H9 (cell line): ENCODE measurements around the gene CCDC92B. TPM values are rescaled to one million over a fixed set of nuclear protein-coding genes. Genes with fewer than 3 reads are reported as not detected.

Experiments
- DNase-seq: peaks from one replicate; pipeline ENCODE4 v3.0.0-alpha.2; 2017
- H2AFZ ChIP-seq: one replicate; pipeline ENCODE4 v1.6.1; 2013; ENCODE audit warnings: mild to moderate bottlenecking, low read length, control low read depth, moderate library complexity
- H2AK5ac ChIP-seq: 2 replicates; pipeline ENCODE4 v1.6.1; 2013; ENCODE audit warnings: low read length, control low read depth, mixed read lengths; ENCODE audit not compliant: insufficient read length
- H2BK120ac ChIP-seq: one replicate; pipeline ENCODE4 v1.6.1; 2013; ENCODE audit warnings: low read depth, mild to moderate bottlenecking, low read length, control low read depth, inconsistent platforms; ENCODE audit not compliant: poor library complexity, severe bottlenecking
- H2BK12ac ChIP-seq: 2 replicates; pipeline ENCODE4 v1.6.1; 2013; ENCODE audit warnings: low read length, control low read depth, mixed read lengths, low read depth; ENCODE audit not compliant: insufficient read length
- H2BK15ac ChIP-seq: 2 replicates; pipeline ENCODE4 v1.6.1; 2013; ENCODE audit warnings: low read depth, low read length, control low read depth
- H2BK20ac ChIP-seq: one replicate; pipeline ENCODE4 v1.6.1; 2013; ENCODE audit warnings: low read depth, mild to moderate bottlenecking, low read length, control low read depth, inconsistent platforms; ENCODE audit not compliant: poor library complexity, severe bottlenecking
- H2BK5ac ChIP-seq: 2 replicates; pipeline ENCODE4 v1.6.1; 2013; ENCODE audit warnings: low read length, control low read depth, mixed read lengths; ENCODE audit not compliant: insufficient read length
- H3K14ac ChIP-seq: 2 replicates; pipeline ENCODE4 v1.6.1; 2013; ENCODE audit warnings: low read length, control low read depth; ENCODE audit not compliant: insufficient read depth
- H3K18ac ChIP-seq: 2 replicates; pipeline ENCODE4 v1.6.1; 2013; ENCODE audit warnings: low read depth, mild to moderate bottlenecking, mixed read lengths, low read length, control low read depth; ENCODE audit not compliant: insufficient read length
- H3K23ac ChIP-seq: 2 replicates; pipeline ENCODE4 v1.6.1; 2013; ENCODE audit warnings: low read length, control low read depth, mixed read lengths, low read depth; ENCODE audit not compliant: insufficient read length
- H3K23me2 ChIP-seq: 2 replicates; pipeline ENCODE4 v1.6.1; 2013; ENCODE audit warnings: low read depth, mild to moderate bottlenecking, mixed read lengths, low read length, control low read depth; ENCODE audit not compliant: insufficient read length, poor library complexity, severe bottlenecking
- H3K27ac ChIP-seq: 2 replicates; pipeline ENCODE4 v1.5.1; 2013; ENCODE audit warnings: low read length, control low read depth, mixed read lengths, low read depth; ENCODE audit not compliant: insufficient read length
- H3K27me3 ChIP-seq: 2 replicates; pipeline ENCODE4 v1.6.1; 2013; ENCODE audit warnings: low read length, control low read depth, inconsistent platforms; ENCODE audit not compliant: insufficient read depth
- H3K4ac ChIP-seq: 2 replicates; pipeline ENCODE4 v1.6.1; 2013; ENCODE audit warnings: low read depth, mild to moderate bottlenecking, control low read depth, inconsistent platforms, low read length, moderate library complexity
- H3K4me1 ChIP-seq: 2 replicates; pipeline ENCODE4 v1.6.1; 2013; ENCODE audit warnings: low read length, control low read depth, inconsistent platforms; ENCODE audit not compliant: insufficient read depth
- H3K4me2 ChIP-seq: 2 replicates; pipeline ENCODE4 v1.6.1; 2013; ENCODE audit warnings: low read length, control low read depth, mixed read lengths; ENCODE audit not compliant: insufficient read length, insufficient read depth
- H3K56ac ChIP-seq: 2 replicates; pipeline ENCODE4 v1.6.1; 2013; ENCODE audit warnings: low read depth, mild to moderate bottlenecking, mixed read lengths, low read length, control low read depth; ENCODE audit not compliant: insufficient read length
- H3K79me1 ChIP-seq: 2 replicates; pipeline ENCODE4 v1.6.1; 2013; ENCODE audit warnings: low read depth, mild to moderate bottlenecking, moderate library complexity, low read length, control low read depth, inconsistent platforms; ENCODE audit not compliant: insufficient read depth, poor library complexity, severe bottlenecking
- H3K79me2 ChIP-seq: 2 replicates; pipeline ENCODE4 v1.6.1; 2013; ENCODE audit warnings: low read length, control low read depth, inconsistent platforms; ENCODE audit not compliant: insufficient read depth
- H3K9ac ChIP-seq: 2 replicates; pipeline ENCODE4 v1.6.1; 2013; ENCODE audit warnings: low read length, control low read depth, mixed read lengths; ENCODE audit not compliant: insufficient read length; ENCODE audit errors: extremely low read depth
- H3K9me3 ChIP-seq: one replicate; pipeline ENCODE4 v1.6.1; 2013; ENCODE audit warnings: low read depth, low read length, inconsistent platforms; ENCODE audit not compliant: control insufficient read depth
- H3T11ph ChIP-seq: one replicate; pipeline ENCODE4 v1.6.1; 2013; ENCODE audit warnings: mild to moderate bottlenecking, low read length, control low read depth, inconsistent platforms
- H4K20me1 ChIP-seq: one replicate; pipeline ENCODE4 v1.6.1; 2013; ENCODE audit not compliant: control insufficient read depth, insufficient read length, insufficient read depth
- H4K5ac ChIP-seq: 2 replicates; pipeline ENCODE4 v1.6.1; 2013; ENCODE audit warnings: low read depth, mild to moderate bottlenecking, mixed read lengths, low read length, control low read depth; ENCODE audit not compliant: insufficient read length
- H4K8ac ChIP-seq: replicated peaks from 2 replicates; pipeline ENCODE4 v1.6.1; 2013; ENCODE audit warnings: low read length, control low read depth, mixed read lengths, low read depth; ENCODE audit not compliant: insufficient read length
- H4K91ac ChIP-seq: 2 replicates; pipeline ENCODE4 v1.6.1; 2013; ENCODE audit warnings: low read depth, mild to moderate bottlenecking, moderate library complexity, mixed read lengths, low read length, control low read depth; ENCODE audit not compliant: insufficient read length
- H3K27ac Mint-ChIP-seq, 3 experiments: 2 replicates in 2 of 3; 3 replicates in 1 of 3; pipeline ENCODE4 v1.8.0; 2020 to 2021; ENCODE audit warnings: mixed read lengths in 3 of 3, mild to moderate bottlenecking in 1 of 3, moderate library complexity in 1 of 3
- H3K27me3 Mint-ChIP-seq: 2 replicates; pipeline ENCODE4 v1.8.0; 2021; ENCODE audit warnings: low read depth, mild to moderate bottlenecking, moderate library complexity, mixed read lengths
- H3K36me3 Mint-ChIP-seq, 3 experiments: 2 replicates in 2 of 3; 3 replicates in 1 of 3; pipeline ENCODE4 v1.8.0; 2020 to 2021; ENCODE audit warnings: low read depth in 3 of 3, mixed read lengths in 3 of 3; ENCODE audit not compliant: insufficient read depth in 1 of 3
- H3K4me1 Mint-ChIP-seq, 2 experiments: 2 replicates each; pipeline ENCODE4 v1.8.0; 2020; ENCODE audit warnings: mixed read lengths in 2 of 2
- H3K4me3 Mint-ChIP-seq, 2 experiments: 2 replicates in 1 of 2; 3 replicates in 1 of 2; pipeline ENCODE4 v1.8.0; 2020 to 2021; ENCODE audit warnings: mild to moderate bottlenecking in 2 of 2, mixed read lengths in 2 of 2, moderate library complexity in 1 of 2
- H3K9me3 Mint-ChIP-seq, 2 experiments: 2 replicates in 1 of 2; 3 replicates in 1 of 2; pipeline ENCODE4 v1.8.0; 2020; ENCODE audit warnings: mild to moderate bottlenecking in 2 of 2, mixed read lengths in 2 of 2, moderate library complexity in 1 of 2
- WGBS: extraction: QIAGEN DNeasy Blood & Tissue Kit; methylation state at CpG from one replicate; pipeline ENCODE4 v1.1.7; 2013; ENCODE audit warnings: missing lambda C conversion rate, low lambda C conversion rate, mixed read lengths; ENCODE audit not compliant: insufficient read length; ENCODE audit errors: extremely low coverage; 5-methylcytosine and 5-hydroxymethylcytosine counted together
- total RNA-seq: library from RNA; stranded (reverse); gene quantifications from 2 replicates; pipeline ENCODE4 v1.2.1, GENCODE V29; 2021
- TF ChIP-seq, protein P1 (sequence below): fragments of 200-600 bp; sonication (generic); conservative IDR thresholded peaks from 3 replicates; pipeline ENCODE4 v1.8.0; 2021; ENCODE audit warnings: antibody characterized with exemption, mild to moderate bottlenecking

CCDC92B gene
- total RNA-seq, 1 experiment from 2014 or later, result 8.0 TPM

DNA sequence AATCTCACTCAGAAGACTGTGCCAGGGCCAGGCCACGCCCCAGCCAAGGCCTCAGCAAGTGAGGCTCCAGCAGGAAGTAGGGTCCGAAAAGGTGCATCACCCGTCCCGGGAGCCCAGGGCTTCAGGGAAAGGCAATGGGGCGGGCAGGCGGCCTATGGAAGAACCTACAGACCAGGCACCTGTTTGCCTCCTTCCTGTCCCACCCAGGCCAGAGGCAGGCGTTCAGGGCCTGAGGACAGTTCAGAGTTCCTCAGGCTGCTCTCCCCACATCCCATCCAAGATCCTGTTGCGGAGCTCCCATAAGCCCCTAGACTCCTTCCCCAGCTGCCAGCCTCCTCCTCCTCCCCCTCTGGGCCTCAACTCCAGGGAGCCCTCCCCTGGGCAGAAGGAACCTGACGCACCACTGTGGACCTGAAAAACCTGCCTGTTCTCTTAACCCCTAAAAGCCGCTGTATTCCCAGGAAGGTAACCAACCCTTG, 40.2 kb downstream of the CCDC92B start:
- Mint-ChIP-seq H3K4me1 (peaks cover 47 to 61% of the 10 kb centered on the region in 2 experiments), H3K4me3 (peak overlapping the region; percentile 51 to 80; a peak in 3 of 5 replicates), H3K27ac (0 out of 7 replicates have a peak overlapping the region, but pooled peaks of 2 of the 3 experiments have one; percentile 57 to 89), H3K9me3 (no peaks in the 10 kb centered on the region; a peak in 1 of 5 replicates), H3K27me3 (peaks cover 16% of the 10 kb centered on the region), H3K36me3 (peaks cover 0 to 7% (median 0%) of the 10 kb centered on the region in 3 experiments; a peak in 2 of 7 replicates)
- Histone ChIP-seq H3K79me1 (no peaks in the 10 kb centered on the region), H3K9ac (no peak overlapping the region), H2BK20ac (no peak overlapping the region), H4K5ac (no peak overlapping the region), H2BK12ac (no peak overlapping the region), H3K23ac (no peak overlapping the region), H3K18ac (no peak overlapping the region), H4K20me1 (no peaks in the 10 kb centered on the region), H3K79me2 (peaks cover 17% of the 10 kb centered on the region; the same call in 1 of the 2 replicates), H2AFZ (no peak overlapping the region), H2BK15ac (no peak overlapping the region), H3K27me3 (no peaks in the 10 kb centered on the region; the same call in 1 of the 2 replicates), H3K4ac (no peak overlapping the region), H3K27ac (no peak overlapping the region), H3K4me1 (peaks cover 4% of the 10 kb centered on the region; the same call in 1 of the 2 replicates), H2BK5ac (no peak overlapping the region), H2AK5ac (no peak overlapping the region), H4K8ac (no peak overlapping the region), H3K9me3 (no peaks in the 10 kb centered on the region), H3T11ph (no peak overlapping the region), H4K91ac (no peak overlapping the region), H2BK120ac (no peak overlapping the region), H3K23me2 (peaks cover 13% of the 10 kb centered on the region), H3K56ac (no peak overlapping the region), H3K4me2 (no peak overlapping the region), H3K14ac (no peak overlapping the region; the same call in 1 of the 2 replicates)
- TF ChIP-seq, protein P1, sequence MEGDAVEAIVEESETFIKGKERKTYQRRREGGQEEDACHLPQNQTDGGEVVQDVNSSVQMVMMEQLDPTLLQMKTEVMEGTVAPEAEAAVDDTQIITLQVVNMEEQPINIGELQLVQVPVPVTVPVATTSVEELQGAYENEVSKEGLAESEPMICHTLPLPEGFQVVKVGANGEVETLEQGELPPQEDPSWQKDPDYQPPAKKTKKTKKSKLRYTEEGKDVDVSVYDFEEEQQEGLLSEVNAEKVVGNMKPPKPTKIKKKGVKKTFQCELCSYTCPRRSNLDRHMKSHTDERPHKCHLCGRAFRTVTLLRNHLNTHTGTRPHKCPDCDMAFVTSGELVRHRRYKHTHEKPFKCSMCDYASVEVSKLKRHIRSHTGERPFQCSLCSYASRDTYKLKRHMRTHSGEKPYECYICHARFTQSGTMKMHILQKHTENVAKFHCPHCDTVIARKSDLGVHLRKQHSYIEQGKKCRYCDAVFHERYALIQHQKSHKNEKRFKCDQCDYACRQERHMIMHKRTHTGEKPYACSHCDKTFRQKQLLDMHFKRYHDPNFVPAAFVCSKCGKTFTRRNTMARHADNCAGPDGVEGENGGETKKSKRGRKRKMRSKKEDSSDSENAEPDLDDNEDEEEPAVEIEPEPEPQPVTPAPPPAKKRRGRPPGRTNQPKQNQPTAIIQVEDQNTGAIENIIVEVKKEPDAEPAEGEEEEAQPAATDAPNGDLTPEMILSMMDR, result no peak
- DNase-seq, result no peak
- WGBS, result no CpG with 5 or more reads among the region's 10 CpGs
